Measurements from ENCODE around the gene SLC25A30. TPM values are rescaled to one million over a fixed set of nuclear protein-coding genes. Genes with fewer than 3 reads are reported as not detected.
"Not testable (repeated sequence)": the region's sequence is repeated elsewhere in the genome, so short reads cannot be mapped to it uniquely, and the experiment has no call there.

Gene SLC25A30
- total RNA-seq, 2 donors from 2014 or later = 15.2 to 22.3 TPM

- Mint-ChIP-seq H3K36me3 (ENCODE audit: low read depth) (peaks cover 8% of the 10 kb centered on the region), H3K4me3 (no peak overlapping the region), H3K4me1 (peaks cover 26% of the 10 kb centered on the region), H3K27me3 (no peaks in the 10 kb centered on the region), H3K27ac (peak overlapping the region; percentile 91)
- H3K9me3 ChIP-seq (ENCODE audit: control insufficient read depth, low read length, poor library complexity, severe bottlenecking) = no peaks in the 10 kb centered on the region
- DNase-seq = no peak
- ATAC-seq = no peak
These were observed 53.2 kb downstream of the SLC25A30 start for GRCh38 chr13:45364876-45365557.

- Mint-ChIP-seq H3K4me3 (no peak overlapping the region), H3K27me3 (no peaks in the 10 kb centered on the region), H3K27ac (no peak overlapping the region), H3K4me1 (peaks cover 13% of the 10 kb centered on the region), H3K36me3 (ENCODE audit: low read depth) (peaks cover 8% of the 10 kb centered on the region)
- H3K9me3 ChIP-seq (ENCODE audit: control insufficient read depth, low read length, poor library complexity, severe bottlenecking) = no peaks in the 10 kb centered on the region
- ATAC-seq = no peak
- DNase-seq = no peak
These were observed 55.2 kb downstream of the SLC25A30 start for GRCh38 chr13:45362939-45363338.

- Mint-ChIP-seq H3K27me3 (no peaks in the 10 kb centered on the region), H3K27ac (peak overlapping the region; percentile 44), H3K36me3 (ENCODE audit: low read depth) (peaks cover 8% of the 10 kb centered on the region), H3K4me1 (peaks cover 16% of the 10 kb centered on the region), H3K4me3 (no peak overlapping the region)
- no peaks in the 10 kb centered on the region for H3K9me3 ChIP-seq (ENCODE audit: control insufficient read depth, low read length, poor library complexity, severe bottlenecking)
- ATAC-seq (no peak), DNase-seq (no peak)
These were observed 56.5 kb downstream of the SLC25A30 start for GRCh38 chr13:45361596-45362206.

- Mint-ChIP-seq H3K27me3 (no peaks in the 10 kb centered on the region), H3K4me1 (peaks cover 15% of the 10 kb centered on the region), H3K4me3 (no peak overlapping the region), H3K27ac (peak overlapping the region; percentile 78), H3K36me3 (ENCODE audit: low read depth) (peaks cover 7% of the 10 kb centered on the region)
- ATAC-seq (no peak), DNase-seq (no peak)
- no peaks in the 10 kb centered on the region for H3K9me3 ChIP-seq (ENCODE audit: control insufficient read depth, low read length, poor library complexity, severe bottlenecking)
These were observed 61.1 kb downstream of the SLC25A30 start for GRCh38 chr13:45356966-45357672.

GRCh38 chr13:45353895-45354294 is 64.3 kb downstream of the SLC25A30 start:
- H3K36me3 Mint-ChIP-seq (ENCODE audit: low read depth) = peaks cover 4% of the 10 kb centered on the region
- DNase-seq (no peak), ATAC-seq (no peak)
- H3K9me3 ChIP-seq (ENCODE audit: control insufficient read depth, low read length, poor library complexity, severe bottlenecking) = no peaks in the 10 kb centered on the region
- H3K27ac Mint-ChIP-seq = no peak overlapping the region
- no peaks in the 10 kb centered on the region for H3K27me3 Mint-ChIP-seq
- no peak overlapping the region for H3K4me3 Mint-ChIP-seq
- H3K4me1 Mint-ChIP-seq = peaks cover 13% of the 10 kb centered on the region

GRCh38 chr13:45352031-45352430 is 66.1 kb downstream of the SLC25A30 start:
- H3K4me1 Mint-ChIP-seq = peaks cover 14% of the 10 kb centered on the region
- no peak overlapping the region for H3K27ac Mint-ChIP-seq
- H3K4me3 Mint-ChIP-seq = no peak overlapping the region
- H3K27me3 Mint-ChIP-seq = no peaks in the 10 kb centered on the region
- H3K9me3 ChIP-seq (ENCODE audit: control insufficient read depth, low read length, poor library complexity, severe bottlenecking) = no peaks in the 10 kb centered on the region
- H3K36me3 Mint-ChIP-seq (ENCODE audit: low read depth) = peaks cover 5% of the 10 kb centered on the region
- no peak for DNase-seq
- no peak for ATAC-seq

GRCh38 chr13:45350152-45350551 is 68.0 kb downstream of the SLC25A30 start:
- H3K27ac Mint-ChIP-seq = peak overlapping the region; percentile 41
- DNase-seq = no peak

GRCh38 chr13:45349438-45349837 is 68.7 kb downstream of the SLC25A30 start:
- Mint-ChIP-seq H3K27me3 (no peaks in the 10 kb centered on the region), H3K27ac (peak overlapping the region; percentile 41), H3K4me1 (peaks cover 9% of the 10 kb centered on the region), H3K36me3 (ENCODE audit: low read depth) (peaks cover 5% of the 10 kb centered on the region), H3K4me3 (no peak overlapping the region)
- DNase-seq = no peak
- no peaks in the 10 kb centered on the region for H3K9me3 ChIP-seq (ENCODE audit: control insufficient read depth, low read length, poor library complexity, severe bottlenecking)
- no peak for ATAC-seq

More at GRCh38 chr13:45350152-45350551, 68.0 kb downstream of the SLC25A30 start:
- H3K9me3 ChIP-seq (ENCODE audit: control insufficient read depth, low read length, poor library complexity, severe bottlenecking) = no peaks in the 10 kb centered on the region
- H3K4me1 Mint-ChIP-seq = peaks cover 9% of the 10 kb centered on the region
- no peak for ATAC-seq
- H3K27me3 Mint-ChIP-seq = no peaks in the 10 kb centered on the region
- H3K4me3 Mint-ChIP-seq = no peak overlapping the region
- H3K36me3 Mint-ChIP-seq (ENCODE audit: low read depth) = peaks cover 5% of the 10 kb centered on the region

GRCh38 chr13:45344064-45344463 is 74.1 kb downstream of the SLC25A30 start:
- H3K27ac Mint-ChIP-seq; DNase-seq; H3K4me3 Mint-ChIP-seq; ATAC-seq; H3K9me3 ChIP-seq (ENCODE audit: control insufficient read depth, low read length, poor library complexity, severe bottlenecking); H3K36me3 Mint-ChIP-seq (ENCODE audit: low read depth); H3K27me3 Mint-ChIP-seq: not testable (repeated sequence)
- H3K4me1 Mint-ChIP-seq = peaks cover 30% of the 10 kb centered on the region

Other genes starting within 250 kb of the SLC25A30 start
- gene KCTD4, start 217.3 kb downstream of the SLC25A30 start, total RNA-seq = not detected
- gene TPT1, start 77.2 kb downstream of the SLC25A30 start, total RNA-seq = 1,000 to 10,000 TPM; 7,650 to 7,799 TPM
- 10 to 100 TPM; 42.5 to 50.8 TPM for gene COG3, start 46.6 kb upstream of the SLC25A30 start, total RNA-seq
- not detected for gene ERICH6B, start 197.4 kb upstream of the SLC25A30 start, total RNA-seq